Myocyte (in vitro differentiated cells): ENCODE data around the gene TTC39C. TPM values are rescaled to one million over a fixed set of nuclear protein-coding genes. Genes with fewer than 3 reads are reported as not detected.

Experiments used
- DNase-seq: peaks from one replicate; pipeline ENCODE4 v3.0.0-alpha.2; 2012; ENCODE audit warnings: low read depth
- total RNA-seq: library from RNA; depleted of rRNA; stranded (reverse); fragments of >200 nt; gene quantifications from 2 replicates; pipeline ENCODE4 v1.2.3, GENCODE V29; 2014

TTC39C gene
- total RNA-seq, 1 donor from 2014 or later, result 14.8 TPM

DNA sequence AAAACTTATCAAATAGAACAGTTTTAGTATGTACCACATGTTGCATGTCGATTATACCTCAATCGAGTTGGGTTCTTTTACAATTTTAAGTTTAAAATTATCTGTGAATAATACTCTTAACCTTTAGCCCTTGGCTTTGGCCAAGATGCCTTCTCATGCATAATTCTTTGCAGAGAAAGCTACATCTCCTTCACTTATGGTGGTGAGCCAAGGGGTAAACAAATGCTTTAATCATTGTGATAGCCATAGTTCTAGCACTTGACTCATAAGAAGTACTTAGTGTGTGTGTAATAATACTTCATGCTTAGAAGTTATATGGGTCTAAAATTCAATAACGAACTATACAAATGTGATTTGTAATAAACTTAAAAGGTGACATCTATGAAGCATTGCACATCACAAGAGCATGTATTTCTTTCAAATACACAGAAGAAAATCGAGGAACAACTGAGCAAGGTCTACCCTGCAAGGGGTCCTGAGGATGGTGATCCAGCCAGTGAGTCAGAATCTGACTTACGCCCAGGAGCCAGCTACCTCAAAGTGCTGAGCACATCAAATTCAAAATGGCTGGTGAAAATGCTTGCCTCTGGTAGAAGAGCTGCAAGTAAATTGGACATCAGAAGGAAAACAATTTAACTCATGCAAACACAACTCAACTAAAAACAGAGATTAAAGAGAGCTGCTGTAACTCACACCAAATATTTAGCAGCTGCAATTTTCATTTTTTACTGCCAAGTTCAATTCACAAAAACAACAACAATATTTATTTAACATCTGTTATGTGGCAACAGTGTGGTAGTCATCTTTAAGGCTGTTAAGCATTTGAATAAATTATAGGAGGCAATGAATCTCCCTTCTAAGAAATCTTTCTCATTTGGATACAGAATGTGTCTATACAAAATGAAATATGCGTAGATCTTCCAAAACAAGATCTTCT is 23.8 kb upstream of the TTC39C start:
- no peak for DNase-seq

DNA sequence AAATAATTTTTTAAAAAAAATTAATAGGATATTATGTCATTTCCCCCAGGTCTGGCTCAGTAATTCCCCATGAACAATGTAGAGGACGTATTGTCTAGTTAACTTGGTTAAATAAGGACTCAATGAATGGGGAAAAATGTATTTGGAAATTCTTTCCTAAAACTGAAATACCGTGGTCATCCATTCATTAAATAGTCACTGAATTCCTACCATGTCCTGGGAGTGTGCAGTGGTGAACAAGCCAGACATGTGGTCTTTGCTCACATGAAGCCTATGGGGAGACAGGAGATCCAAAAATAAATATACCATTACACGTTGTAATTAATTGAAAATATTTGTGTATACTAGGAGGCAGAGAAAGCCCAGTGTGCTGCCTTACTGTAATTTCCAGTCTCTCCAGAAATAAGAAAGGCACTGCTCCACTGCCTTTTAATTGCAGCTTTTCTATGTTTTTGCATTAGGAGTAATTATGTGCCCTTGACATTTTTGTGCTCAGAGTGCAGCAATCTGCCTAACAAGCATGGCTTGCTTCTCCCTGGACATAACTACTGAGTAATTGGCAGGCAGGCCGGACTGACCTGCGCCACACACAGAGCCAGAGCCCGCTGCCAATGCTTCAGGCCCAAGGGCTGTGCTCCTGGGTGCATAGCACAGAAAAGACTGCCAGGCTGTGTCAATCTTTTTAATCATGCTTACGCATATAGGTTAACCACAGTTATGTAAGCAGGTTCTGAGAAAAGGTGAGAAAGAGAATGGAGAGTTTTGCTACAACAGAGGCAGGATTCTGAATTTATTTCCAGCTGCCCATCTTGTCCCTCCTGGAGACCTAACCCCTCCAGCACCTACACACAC is 22.2 kb upstream of the TTC39C start:
- no peak for DNase-seq

DNA sequence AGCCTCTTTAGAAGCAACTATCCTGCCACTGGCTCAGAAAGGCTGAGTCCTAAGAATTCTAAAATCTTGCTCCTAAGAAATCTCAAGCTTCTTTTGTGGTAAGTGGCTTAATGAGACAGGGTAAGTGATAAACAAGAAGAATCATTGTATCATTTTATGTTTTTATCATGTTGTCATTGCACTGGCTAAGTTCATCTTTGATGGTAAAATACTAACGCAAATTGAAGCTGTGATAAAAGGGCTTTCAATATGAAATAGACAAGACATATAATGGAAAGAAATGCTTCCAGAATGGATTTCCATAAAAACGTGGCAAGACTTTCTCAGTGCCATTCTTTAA is 21.6 kb upstream of the TTC39C start:
- DNase-seq, result no peak

DNA sequence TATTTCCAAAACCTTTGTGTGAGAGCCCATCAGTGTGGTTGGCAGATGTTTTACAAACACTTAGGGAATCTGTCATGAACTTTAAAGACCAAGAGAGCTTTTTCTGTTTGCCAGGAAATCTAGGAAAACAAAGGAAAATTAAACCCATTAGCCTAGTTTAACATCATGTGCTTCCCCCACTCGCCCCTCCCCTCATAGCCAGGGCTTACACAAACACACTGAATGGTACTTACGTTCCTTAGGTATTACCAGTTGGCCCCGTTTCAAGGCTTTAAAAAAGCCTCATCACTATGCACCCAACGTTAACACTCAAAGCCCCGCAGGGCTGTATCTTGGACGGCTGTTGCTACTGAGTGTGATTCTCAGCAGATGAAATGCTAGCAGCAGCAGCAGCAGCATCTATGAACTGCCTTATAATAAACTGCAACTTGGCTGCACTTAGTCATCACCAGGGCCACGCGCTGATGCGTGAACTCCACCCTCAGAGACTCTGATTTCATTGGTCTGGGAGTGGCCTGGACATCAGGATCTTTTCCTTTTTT is 20.1 kb upstream of the TTC39C start:
- DNase-seq, result peak; percentile 68

DNA sequence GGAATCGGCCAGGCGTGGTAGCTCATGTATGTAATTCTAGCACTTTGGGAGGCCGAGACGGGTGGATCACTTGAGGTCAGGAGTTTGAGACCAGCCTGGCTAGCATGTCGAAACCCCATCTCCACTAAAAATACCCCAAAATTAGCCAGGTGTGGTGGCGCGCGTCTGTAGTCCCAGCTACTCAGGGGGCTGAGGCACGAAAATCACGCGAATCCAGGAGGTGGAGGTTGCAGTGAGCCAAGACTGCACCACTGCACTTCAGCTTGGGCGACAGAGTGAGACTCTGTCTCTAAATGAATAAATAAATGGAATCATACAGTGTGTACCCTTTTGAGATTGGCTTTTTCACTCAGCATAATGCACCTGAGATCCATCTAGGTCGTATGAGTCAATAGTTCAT is 19.4 kb upstream of the TTC39C start:
- no peak for DNase-seq

DNA sequence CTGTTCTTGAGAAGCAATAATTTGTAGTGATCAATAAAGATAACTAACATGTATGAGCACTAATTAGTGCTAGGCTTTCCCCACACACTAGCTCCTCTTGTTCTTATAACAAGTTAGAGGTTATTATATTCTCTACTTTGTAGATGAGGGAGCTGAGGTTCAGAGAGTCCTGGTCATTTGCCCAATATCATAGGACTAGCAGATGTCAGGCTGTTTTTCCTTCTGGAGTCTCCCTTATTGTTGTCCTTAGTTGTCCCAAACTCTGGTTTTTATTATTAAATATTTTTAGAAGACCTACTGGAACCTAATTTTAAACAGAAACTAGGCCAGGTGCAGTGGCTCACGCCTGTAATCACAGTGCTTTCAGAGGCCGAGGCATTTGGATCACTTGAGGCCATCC is 16.5 kb upstream of the TTC39C start:
- no peak for DNase-seq

DNA sequence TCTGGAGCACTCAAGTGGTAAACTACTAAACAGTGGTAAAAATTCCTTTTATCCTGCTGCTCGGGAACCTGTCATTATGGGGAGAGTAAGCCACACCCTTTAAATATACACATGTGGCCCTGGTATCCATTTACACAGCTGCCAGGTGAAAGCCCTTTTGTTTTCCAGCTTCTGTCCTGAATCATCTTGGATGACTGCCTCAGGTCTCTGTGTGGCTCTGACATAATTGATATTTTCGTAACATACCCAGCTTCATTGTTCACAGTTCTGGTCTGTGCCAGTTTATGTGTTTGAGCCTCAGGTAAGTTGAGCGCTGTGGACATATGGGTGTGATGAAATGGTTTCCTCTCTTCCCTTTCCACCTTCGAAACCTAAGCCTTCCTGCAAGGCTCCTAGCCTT is 15.7 kb upstream of the TTC39C start:
- DNase-seq, result peak; percentile 57

DNA sequence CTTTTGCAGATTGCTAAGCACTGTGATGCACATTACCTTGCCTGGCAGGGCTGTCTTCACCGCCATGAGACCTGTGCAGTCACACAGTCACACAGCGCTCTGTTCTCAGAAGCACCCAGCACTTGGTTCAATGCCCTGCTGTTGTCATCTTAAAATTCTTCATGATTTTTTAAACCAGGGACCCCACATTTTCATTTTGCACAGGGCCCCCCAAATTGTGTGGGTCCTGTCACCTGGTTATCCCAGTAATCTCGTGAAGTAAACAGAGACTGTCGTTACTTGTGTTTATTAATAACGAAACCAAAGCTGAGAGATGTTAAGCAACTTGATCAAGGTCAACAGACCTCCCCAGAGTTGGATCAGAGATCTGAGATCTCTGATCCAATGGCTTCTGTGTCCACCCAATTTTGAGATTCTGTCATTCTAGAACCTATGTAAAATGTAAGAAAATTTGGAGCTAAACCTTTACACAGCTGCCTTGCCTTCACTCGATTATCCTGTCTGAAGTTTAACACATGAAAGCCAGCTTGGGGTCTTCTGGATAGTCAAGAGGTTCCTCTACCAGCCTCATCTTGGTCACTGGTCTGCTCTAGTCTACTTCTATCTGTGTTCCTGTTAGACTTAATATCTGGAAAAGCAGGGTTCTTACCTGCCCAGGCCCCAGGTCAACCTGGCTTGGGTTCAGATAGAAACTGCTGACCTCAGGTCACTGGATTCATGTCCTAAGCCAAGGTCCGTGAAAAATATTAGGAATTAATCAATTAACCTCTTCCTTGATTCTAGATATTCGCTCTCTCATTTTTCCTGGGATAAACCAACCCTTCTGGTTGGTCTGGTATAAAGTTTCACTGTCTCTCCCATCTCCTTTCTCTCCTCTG is 13.7 kb upstream of the TTC39C start:
- no peak for DNase-seq

DNA sequence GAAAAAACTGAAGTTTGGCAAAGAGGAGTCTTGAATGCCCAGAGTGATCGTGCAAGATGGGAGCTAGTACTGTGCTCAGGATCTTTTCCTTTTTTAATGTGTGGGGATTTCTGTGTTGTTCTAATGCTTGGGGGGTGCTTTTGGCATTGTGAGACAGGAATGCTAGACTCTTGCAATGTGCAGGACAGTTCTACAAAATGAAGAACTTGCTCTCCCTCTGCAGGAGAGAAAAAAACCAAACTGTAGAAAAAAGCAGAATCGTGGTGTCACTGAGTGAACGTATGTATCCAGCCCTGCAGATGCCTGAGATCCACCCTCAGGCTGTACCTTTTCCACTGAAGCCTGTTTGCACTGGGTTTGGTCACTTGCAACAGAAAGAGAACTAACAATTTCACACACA is 12.1 kb upstream of the TTC39C start:
- DNase-seq, result no peak

DNA sequence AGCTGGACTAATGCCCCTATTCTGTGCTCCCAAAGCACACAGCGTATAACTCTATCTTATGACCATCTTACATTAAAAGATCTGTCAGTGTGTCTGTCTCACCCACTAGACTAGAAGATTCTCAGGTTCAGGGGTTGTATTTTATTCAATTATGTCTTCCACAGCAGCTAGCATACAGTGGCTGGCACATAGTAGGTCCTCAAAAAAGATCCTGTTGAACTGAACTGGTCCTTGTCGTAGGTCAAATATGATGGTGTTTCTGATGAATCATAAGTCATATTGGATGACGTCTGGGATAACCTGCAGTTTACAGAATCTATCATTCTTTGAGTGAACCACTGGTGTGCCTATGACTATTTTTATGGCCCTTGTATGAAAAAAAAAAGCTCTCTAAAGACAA is 11.3 kb upstream of the TTC39C start:
- DNase-seq, result no peak

DNA sequence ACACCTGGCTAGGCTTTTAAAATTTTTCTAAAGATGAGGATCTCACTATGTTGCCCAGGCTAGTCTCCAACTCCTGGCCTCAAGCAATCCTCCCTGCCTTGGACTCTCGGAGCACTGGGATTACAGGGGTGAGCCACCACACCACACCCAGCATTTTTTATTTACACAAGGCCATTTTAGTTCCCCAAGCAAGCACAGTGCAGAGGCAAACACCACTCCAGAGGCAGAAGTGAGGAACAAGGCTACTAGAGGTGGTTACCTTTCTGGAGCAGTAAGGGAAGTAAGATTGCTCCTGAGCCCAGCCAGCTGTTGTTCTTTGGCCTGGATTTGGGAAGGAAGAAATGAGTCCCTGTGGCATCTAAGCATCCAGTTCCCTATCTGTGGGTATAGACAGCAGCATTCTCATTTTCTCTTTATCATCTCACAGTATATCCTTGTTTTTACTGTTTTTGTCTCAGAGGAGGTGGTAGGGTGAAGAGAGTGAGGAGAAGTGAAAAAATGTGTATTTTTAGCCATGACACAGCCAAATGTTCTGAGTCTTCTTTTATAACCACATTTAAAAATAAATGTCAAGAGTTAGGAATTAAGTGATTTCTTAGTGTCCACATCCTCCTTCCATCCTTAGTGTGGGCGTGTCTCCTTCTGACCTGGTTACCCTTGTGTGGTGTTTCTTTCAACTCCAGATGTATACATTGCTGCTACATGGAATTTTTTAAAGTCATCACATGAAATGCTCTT is 10.5 kb upstream of the TTC39C start:
- DNase-seq, result no peak

DNA sequence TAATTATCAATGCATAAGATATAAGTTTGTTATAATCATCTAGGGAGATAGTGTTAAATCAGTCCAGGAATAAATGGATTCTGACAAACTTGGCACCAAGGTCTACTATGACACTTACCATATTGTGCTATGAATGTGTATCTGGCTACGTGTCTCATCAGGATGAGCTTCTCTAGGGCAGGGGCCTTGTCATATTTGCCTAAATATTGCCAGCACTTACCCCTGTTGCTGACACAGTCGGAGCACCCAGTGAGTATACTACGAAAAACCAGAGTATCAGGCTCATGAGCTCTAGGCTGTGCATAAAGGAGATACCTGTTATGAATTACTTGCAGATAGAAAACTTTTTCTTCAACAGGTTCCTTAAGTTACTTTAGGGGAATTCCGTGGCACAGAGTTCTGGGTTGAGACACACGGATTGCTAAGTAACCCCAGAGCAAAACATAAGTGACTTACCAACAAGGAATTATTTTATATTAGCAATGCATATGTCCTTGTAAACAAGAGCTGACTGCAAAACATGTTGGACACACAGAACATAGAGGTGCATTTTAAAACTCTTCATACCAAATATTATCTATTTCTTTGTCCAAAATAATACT is 7.7 kb upstream of the TTC39C start:
- no peak for DNase-seq

DNA sequence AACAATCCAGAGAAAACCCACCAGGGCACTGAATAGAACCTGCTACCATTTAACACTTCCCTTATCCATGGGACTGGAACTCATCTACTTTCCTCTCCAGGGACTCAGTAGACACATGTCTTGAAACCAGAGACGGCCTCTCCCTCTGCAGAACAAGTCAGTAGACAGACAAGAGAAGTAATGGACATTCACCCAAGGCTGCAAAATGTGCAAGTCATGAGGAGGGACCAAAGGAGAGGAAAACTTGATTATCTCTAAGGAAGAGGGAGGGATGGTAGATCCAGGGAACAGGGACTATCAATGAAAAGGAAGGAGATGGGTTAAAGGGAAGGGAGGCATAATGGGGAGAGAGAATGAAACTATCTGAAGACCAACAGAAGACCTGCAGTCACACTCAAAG is 5.3 kb upstream of the TTC39C start:
- DNase-seq, result no peak

DNA sequence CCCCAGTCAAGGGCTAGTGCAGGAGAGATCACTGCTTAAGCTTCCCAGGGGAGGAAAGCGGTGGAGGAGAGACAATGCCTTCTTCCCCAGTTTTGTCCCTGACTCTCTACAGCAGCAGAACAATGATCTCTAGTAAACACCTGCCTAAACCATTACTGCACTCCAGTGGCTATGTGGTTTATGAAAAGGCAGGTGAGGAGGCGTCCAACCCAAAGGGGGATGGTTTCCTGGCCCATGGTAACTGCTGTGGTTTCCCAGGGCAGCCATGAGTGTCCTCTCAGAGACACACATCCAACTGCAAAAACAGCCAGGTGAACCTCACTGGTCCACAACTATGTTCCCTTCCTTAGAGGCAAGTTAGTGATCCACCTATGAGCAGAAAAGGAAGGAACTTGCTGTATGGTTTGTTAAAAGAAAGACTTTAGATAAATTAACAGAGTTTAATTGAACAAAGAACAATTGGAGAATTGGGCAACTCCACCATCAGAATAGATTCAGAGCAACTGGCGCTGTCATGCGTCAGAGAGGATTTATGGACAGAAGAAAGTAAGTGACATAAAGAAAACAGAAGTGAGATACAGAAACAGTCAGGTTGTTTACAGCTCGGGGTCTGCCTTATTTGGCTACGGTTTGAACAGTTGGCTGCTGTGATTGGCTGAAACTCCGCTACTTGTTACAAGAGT is 4.8 kb upstream of the TTC39C start:
- DNase-seq, result peak; percentile 49

DNA sequence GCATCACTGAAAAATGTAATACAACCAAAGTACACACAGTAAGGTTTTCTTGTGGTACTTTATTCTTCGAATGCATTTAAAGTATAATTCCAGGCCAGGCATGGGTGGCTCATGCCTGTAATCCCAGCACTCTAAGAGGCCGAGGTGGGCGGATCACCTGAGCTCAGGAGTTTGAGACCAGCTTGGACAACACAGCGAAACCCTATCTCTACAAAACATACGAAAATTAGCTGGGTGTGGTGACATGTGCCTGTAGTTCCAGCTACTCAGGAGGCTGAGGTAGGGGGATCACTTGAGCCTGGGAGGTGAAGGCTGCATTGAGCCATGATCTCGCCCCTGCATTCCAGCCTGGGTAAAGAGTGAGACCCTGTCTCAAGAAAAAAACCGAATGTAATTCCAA is 3.9 kb upstream of the TTC39C start:
- no peak for DNase-seq

DNA sequence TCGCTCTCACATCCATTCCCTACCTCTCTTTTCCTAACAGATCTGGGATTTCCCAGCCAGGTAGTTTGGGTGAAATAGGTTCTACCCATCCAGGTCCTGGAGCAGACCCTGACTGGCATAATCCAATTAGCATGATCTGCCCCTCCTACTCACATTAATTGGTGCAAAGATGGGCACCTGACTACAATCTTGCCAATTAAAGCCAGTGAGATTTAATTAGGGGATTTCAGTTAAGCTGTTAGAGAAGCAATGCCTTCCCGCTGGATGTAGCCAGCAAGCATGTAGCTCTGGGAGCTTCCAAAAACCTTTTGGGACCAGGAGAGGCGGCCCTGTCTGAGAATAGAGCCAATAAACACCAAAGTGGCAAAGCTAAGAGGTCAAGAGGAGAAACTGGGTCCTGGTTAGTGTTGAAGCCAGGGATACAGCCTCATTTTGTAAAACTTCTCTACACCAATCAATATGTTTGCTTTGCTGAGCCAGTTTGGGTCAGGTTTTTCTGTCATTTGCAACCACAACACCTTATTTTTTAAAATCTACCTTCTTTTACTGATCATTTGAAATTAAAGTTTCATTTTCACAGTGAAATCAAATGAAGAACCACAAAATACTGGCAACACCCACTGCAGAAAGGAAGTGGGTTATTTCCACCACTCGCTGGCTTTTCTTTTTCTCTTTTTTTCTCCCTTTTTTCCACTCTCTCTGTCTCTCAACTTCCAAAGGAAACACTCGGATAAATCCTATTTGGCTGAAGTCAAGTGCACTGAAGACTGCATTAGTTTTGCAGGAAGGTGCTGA is 3.2 kb upstream of the TTC39C start:
- DNase-seq, result no peak

DNA sequence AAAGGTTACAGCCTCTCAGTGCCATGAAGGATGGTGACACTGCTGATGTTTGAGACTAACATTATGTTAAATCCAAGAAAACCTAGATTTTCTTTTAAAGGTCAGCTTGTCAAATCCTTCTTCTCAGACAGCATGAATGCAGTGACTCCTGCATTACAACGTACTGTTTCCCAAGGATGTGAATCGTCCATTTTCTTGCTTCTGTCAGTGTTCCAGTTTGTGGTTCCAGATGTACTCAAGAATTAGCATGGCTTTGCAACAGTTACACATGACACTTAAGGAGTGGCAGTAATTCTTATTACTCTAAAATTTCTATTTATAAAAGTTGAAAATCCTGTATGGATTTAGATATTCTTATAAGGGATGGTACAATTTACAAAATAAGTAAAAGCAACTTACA is 1.5 kb upstream of the TTC39C start:
- DNase-seq, result no peak

DNA sequence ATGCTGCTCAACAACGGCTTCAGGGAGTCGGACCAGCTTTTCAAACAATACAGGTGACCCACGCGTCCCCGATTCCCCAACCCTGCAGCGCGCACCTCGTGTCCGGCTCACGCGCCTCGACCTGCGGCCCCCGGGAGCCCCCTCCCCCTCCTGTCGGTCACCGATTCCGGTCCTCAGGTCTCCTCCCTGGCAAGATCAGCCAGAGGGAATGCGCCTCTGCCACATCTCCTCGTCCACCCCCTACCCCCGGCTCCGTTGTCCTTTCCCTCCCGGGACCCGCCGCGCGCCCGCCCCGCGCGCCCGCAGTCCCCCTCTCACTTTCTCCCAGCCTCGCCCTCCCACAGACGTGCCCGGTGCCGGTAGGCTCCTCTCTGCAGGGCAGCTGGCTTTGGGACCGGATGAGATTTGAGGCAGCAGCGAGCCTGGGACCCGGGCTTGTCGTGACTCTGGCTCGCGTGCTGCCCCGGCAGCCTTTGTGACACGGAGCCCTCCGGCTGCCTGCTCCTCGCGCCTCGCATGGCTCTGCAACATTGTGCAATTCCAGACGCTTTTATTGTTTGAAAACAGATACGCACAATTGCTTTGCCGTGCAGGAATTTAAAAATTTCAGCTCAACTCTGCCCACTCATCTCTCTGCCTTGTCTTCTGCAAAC is 558 bp downstream of the TTC39C start:
- peak; percentile 69 for DNase-seq
